GM12892 (cell line): ENCODE measurements around the gene RSAD1.

Experiments
- POLR2A ChIP-seq: IDR thresholded peaks from 2 replicates; pipeline ENCODE4 v1.6.1; 2011; ENCODE audit warnings: low read depth, low read length, control low read depth
- POLR2AphosphoS5 ChIP-seq: IDR thresholded peaks from 2 replicates; pipeline ENCODE4 v1.6.1; 2011; ENCODE audit warnings: low read depth, low read length, control low read depth

GRCh38 chr17:50444841-50445715 lies 33.6 kb upstream of the RSAD1 start:
- TF ChIP-seq POLR2A, result no peak
- TF ChIP-seq POLR2AphosphoS5, result no peak
